AG10803 (cell line): ENCODE data around the gene NFATC2.
A peak's percentile ranks its signal among the peaks of the same experiment; 100 is the strongest.

Source experiments
- DNase-seq: peaks from one replicate; pipeline ENCODE4 v3.0.0; 2010; ENCODE audit warnings: low read depth
- H3K4me3 ChIP-seq: 2 replicates; pipeline ENCODE4 v1.5.1; 2011; ENCODE audit warnings: mild to moderate bottlenecking, low read length, control low read depth
- TF ChIP-seq, protein P1 (sequence below): conservative IDR thresholded peaks from 2 replicates; pipeline ENCODE4 v1.5.1; 2011; ENCODE audit warnings: mild to moderate bottlenecking, low read length, control low read depth, inconsistent platforms

Gene NFATC2

GRCh38 chr20:51444922-51445438 lies 97.5 kb downstream of the NFATC2 start:
- TF ChIP-seq, protein P1, sequence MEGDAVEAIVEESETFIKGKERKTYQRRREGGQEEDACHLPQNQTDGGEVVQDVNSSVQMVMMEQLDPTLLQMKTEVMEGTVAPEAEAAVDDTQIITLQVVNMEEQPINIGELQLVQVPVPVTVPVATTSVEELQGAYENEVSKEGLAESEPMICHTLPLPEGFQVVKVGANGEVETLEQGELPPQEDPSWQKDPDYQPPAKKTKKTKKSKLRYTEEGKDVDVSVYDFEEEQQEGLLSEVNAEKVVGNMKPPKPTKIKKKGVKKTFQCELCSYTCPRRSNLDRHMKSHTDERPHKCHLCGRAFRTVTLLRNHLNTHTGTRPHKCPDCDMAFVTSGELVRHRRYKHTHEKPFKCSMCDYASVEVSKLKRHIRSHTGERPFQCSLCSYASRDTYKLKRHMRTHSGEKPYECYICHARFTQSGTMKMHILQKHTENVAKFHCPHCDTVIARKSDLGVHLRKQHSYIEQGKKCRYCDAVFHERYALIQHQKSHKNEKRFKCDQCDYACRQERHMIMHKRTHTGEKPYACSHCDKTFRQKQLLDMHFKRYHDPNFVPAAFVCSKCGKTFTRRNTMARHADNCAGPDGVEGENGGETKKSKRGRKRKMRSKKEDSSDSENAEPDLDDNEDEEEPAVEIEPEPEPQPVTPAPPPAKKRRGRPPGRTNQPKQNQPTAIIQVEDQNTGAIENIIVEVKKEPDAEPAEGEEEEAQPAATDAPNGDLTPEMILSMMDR, result no peak
- DNase-seq, result no peak
- H3K4me3 ChIP-seq, result no peak overlapping the region

GRCh38 chr20:51444467-51444866 lies 98.1 kb downstream of the NFATC2 start:
- DNase-seq, result peak; percentile 75

DNA sequence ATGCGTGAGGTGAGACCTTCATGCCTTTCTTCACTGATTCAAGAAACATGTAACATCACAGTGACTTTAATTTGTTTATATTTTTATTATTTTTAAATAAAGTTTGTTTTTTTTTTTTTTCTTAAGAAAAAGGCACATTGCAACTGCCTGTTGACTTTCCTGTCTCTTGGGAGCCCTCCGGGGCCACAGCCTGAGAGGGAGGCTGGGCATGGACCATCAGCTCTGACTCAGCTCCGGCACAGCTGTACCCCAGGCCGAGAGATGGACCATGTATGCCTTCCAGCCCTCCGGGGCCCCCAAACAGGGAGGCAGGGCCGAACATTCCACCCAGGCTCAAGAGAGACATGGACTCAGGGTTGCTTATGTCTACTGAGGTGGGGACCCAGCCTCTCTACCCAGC lies 99.9 kb downstream of the NFATC2 start:
- no peak for DNase-seq
- TF ChIP-seq, protein P1, result no peak
- H3K4me3 ChIP-seq, result no peak overlapping the region

More at GRCh38 chr20:51444467-51444866, 98.1 kb downstream of the NFATC2 start:
- TF ChIP-seq, protein P1, result no peak
- no peak overlapping the region for H3K4me3 ChIP-seq

DNA sequence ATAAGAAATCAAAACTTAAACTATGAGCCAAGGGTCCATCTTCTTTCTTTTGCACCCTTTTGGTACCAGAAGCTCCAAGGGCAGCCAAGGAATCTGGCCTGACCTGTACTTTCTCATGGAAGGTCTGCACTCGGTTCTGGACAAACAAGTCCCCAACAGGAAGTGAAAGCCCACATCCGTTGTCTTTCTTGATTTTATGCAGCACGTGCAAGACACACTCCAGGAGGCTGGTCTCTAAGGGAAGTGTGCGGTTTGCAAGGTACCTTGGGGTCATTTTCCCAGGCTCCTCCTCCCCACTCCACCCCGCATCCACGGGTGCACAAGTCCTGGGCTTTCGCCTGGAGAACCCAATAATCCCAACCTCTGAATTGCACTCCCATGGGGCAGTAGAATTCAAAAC lies 101.9 kb downstream of the NFATC2 start:
- no peak for DNase-seq
- H3K4me3 ChIP-seq, result no peak overlapping the region
- TF ChIP-seq, protein P1, result no peak

GRCh38 chr20:51439160-51439689 lies 103.3 kb downstream of the NFATC2 start:
- TF ChIP-seq, protein P1, result no peak
- no peak overlapping the region for H3K4me3 ChIP-seq
- no peak for DNase-seq

DNA sequence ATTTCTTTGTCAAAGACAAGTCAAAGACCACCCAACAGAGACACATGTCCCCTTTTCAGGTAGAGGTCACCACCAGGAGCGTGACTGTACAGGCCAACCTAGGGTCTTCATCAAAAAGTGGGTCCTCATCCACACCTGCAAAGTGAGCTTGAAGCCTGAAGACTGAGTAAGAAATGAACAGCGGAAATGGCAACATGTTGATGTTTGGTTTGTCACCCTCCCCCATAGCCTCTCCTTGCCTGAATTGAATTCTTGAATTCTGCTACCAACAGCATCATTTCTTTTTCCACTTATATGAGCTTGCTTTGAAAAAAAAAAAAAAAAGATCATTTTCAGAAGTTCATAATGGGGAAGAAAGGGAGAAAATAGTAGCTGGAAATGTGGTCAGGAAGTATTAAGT lies 104.4 kb downstream of the NFATC2 start:
- TF ChIP-seq, protein P1, result no peak
- DNase-seq, result no peak
- no peak overlapping the region for H3K4me3 ChIP-seq

DNA sequence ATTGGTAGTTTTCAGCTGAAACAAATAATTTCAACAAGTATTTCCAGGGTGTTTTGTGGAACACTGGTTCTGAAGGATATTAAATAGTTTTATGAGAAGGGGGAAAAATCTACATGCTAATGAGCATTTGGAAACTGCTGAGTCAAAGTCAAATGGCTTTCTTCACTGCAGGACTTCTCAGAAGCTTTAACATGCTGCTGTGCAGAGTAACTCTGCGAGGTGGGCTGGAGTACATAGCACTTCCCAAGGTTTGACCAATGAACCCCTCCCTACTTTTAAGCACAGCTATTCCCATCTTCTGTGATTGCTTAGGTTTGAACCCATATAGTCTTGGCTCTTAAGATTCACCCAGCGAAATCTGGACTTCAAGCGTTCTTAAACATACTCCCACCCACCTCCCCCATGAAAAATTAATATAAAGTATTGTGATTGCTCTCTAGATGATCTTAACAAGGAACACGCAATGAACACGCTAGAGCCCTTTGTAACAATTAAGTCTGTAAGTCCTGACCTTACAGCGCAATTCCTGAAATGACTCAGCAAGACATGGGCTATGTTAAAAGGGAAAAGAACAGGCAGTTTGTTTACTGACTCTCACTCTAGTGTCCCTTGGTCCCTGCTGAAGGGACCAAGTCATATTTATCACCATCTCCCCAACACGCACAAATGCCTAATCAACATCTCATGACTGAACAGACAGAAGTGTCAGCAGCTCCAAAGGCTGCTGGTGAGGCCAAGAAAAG lies 105.2 kb downstream of the NFATC2 start:
- no peak for DNase-seq
- TF ChIP-seq, protein P1, result no peak
- no peak overlapping the region for H3K4me3 ChIP-seq
